GM23338 (cell line): ENCODE data around the gene RICTOR. TPM values are rescaled to one million over a fixed set of nuclear protein-coding genes. Genes with fewer than 3 reads are reported as not detected.
A peak's percentile ranks its signal among the peaks of the same experiment; 100 is the strongest.

ENCODE experiments used
- ATAC-seq: fragments of 200-7000 bp; cut with Tn5 transposase; 3 replicates; pipeline ENCODE4 v1.9.1; 2020
- DNase-seq: peaks from one replicate; pipeline ENCODE4 v3.0.0-alpha.2; 2015; ENCODE audit warnings: low spot score
- H2AFZ ChIP-seq: fragments of 200-600 bp; sonication (generic); 2 replicates; pipeline ENCODE4 v1.8.0; 2016; ENCODE audit warnings: antibody characterized with exemption, mild to moderate bottlenecking, moderate library complexity
- H3F3A ChIP-seq: fragments of 200-600 bp; sonication (generic); replicated peaks from 2 replicates; pipeline ENCODE4 v1.8.0; 2017; ENCODE audit warnings: antibody characterized with exemption, mixed run types, low read depth
- H3K27ac ChIP-seq: fragments of 200-600 bp; sonication (generic); 2 replicates; pipeline ENCODE4 v1.6.1; 2016; ENCODE audit warnings: low read depth
- H3K27me3 ChIP-seq: fragments of 200-600 bp; sonication (generic); 2 replicates; pipeline ENCODE4 v1.8.0; 2016; ENCODE audit warnings: mild to moderate bottlenecking, mixed run types, moderate library complexity; ENCODE audit not compliant: insufficient read depth
- H3K36me3 ChIP-seq: fragments of 200-600 bp; sonication (generic); 2 replicates; pipeline ENCODE4 v1.8.0; 2016; ENCODE audit warnings: mild to moderate bottlenecking; ENCODE audit not compliant: insufficient read depth
- H3K4me1 ChIP-seq: fragments of 200-600 bp; sonication (generic); 2 replicates; pipeline ENCODE4 v1.8.0; 2016; ENCODE audit warnings: mild to moderate bottlenecking, moderate library complexity; ENCODE audit not compliant: insufficient read depth
- H3K4me2 ChIP-seq: fragments of 200-600 bp; sonication (generic); 2 replicates; pipeline ENCODE4 v1.7.1; 2017; ENCODE audit warnings: mixed run types
- H3K4me3 ChIP-seq: fragments of 200-600 bp; sonication (generic); 2 replicates; pipeline ENCODE4 v1.6.1; 2016; ENCODE audit warnings: mixed run types
- H3K79me2 ChIP-seq: fragments of 200-600 bp; sonication (generic); replicated peaks from 2 replicates; pipeline ENCODE4 v1.8.0; 2017; ENCODE audit warnings: mild to moderate bottlenecking; ENCODE audit not compliant: insufficient read depth
- H3K9me2 ChIP-seq: fragments of 200-600 bp; sonication (generic); 2 replicates; pipeline ENCODE4 v1.8.0; 2017; ENCODE audit not compliant: insufficient read depth
- H4K20me1 ChIP-seq: fragments of 200-600 bp; sonication (generic); replicated peaks from 2 replicates; pipeline ENCODE4 v1.8.0; 2017; ENCODE audit warnings: mild to moderate bottlenecking; ENCODE audit not compliant: insufficient read depth
- H3K27ac Mint-ChIP-seq: 2 replicates; pipeline ENCODE4 v1.8.0; 2020; ENCODE audit warnings: inconsistent platforms, mild to moderate bottlenecking, moderate library complexity, mixed read lengths
- H3K27me3 Mint-ChIP-seq: 3 replicates; pipeline ENCODE4 v1.8.0; 2022; ENCODE audit warnings: low read depth, mild to moderate bottlenecking, moderate library complexity, mixed read lengths, inconsistent platforms; ENCODE audit not compliant: insufficient read depth, poor library complexity
- H3K36me3 Mint-ChIP-seq: 3 replicates; pipeline ENCODE4 v1.8.0; 2021; ENCODE audit warnings: low read depth, mild to moderate bottlenecking, inconsistent platforms, moderate library complexity, mixed read lengths
- H3K4me1 Mint-ChIP-seq: 3 replicates; pipeline ENCODE4 v1.8.0; 2020; ENCODE audit warnings: mild to moderate bottlenecking, inconsistent platforms, mixed read lengths
- H3K4me3 Mint-ChIP-seq: 3 replicates; pipeline ENCODE4 v1.8.0; 2021; ENCODE audit warnings: moderate library complexity, mild to moderate bottlenecking, inconsistent platforms, mixed read lengths
- H3K9me3 Mint-ChIP-seq: 3 replicates; pipeline ENCODE4 v1.8.0; 2020; ENCODE audit warnings: moderate library complexity, mild to moderate bottlenecking, inconsistent platforms, mixed read lengths
- EZH2 ChIP-seq: fragments of 200-600 bp; sonication (generic); IDR thresholded peaks from one replicate; pipeline ENCODE4 v1.8.0; 2017; ENCODE audit warnings: antibody characterized with exemption, mild to moderate bottlenecking, low read depth; ENCODE audit not compliant: unreplicated experiment
- NANOG ChIP-seq: IDR thresholded peaks from 2 replicates; pipeline ENCODE4 v1.6.1; 2016; ENCODE audit warnings: antibody characterized with exemption, borderline replicate concordance
- STAT1 ChIP-seq: IDR thresholded peaks from one replicate; pipeline ENCODE4 v1.6.1; 2016; ENCODE audit warnings: antibody characterized with exemption; ENCODE audit not compliant: unreplicated experiment
- ZNF114 ChIP-seq: fragments of 250-450 bp; sonication (Bioruptor Pico); IDR thresholded peaks from 2 replicates; pipeline ENCODE4 v1.5.0; 2020; ENCODE audit warnings: mild to moderate bottlenecking, moderate library complexity
- ZNF462 ChIP-seq: fragments of 250-450 bp; sonication (Bioruptor Pico); IDR thresholded peaks from 2 replicates; pipeline ENCODE4 v1.5.0; 2020; ENCODE audit warnings: mild to moderate bottlenecking, moderate library complexity
- polyA plus RNA-seq: library from polyadenylated mRNA; unstranded; fragments of >200 nt; fragmentation: Nextera tagmentation; extraction: Ambion mirVana; gene quantifications from 2 replicates; pipeline ENCODE4 v1.2.1, GENCODE V29; 2016
- total RNA-seq: library from RNA; depleted of rRNA; stranded (reverse); fragments of >200 nt; shearing (Covaris generic); gene quantifications from 2 replicates; pipeline ENCODE4 v1.2.3, GENCODE V29; 2014
- TF ChIP-seq, protein P1 (sequence below): IDR thresholded peaks from one replicate; pipeline ENCODE4 v1.6.1; 2018; ENCODE audit warnings: antibody characterized with exemption; ENCODE audit not compliant: unreplicated experiment

RICTOR gene
- total and polyA plus RNA-seq, 2 experiments from 2014 or later: 9.9 to 27.4 TPM

DNA sequence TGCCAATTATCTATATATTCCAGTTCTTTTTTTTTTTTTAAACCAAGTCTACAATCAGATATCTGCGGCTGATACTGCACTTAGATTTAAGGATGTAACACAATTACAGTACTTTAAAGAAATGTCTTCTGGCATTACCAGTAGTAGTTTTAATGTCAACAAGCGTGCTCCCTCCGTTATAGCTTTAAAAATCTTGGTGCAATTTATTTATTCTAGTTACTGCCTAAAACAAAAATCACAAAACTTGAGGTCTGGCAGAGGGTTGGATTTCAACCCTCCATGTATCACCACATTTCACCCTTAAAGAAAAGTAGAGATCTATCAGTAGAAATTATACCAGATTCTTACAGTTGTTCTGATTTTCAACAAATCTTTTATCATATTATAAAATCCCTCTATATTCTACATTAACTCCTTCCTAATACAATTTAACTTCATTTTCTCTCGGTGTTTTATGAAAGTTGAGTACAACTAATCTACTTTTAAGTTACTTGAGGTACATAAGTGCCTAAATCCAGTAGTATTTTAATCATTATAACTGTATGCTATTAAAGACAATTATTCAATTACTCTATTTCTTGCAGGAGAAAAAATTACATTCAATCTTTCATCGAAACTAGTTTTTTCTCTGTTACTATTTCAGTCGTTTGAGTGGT lies 2.0 kb upstream of the RICTOR start:
- peak overlapping the region; percentile 93; the same call in 1 of the 2 replicates for H3K4me2 ChIP-seq
- H3K4me1 ChIP-seq: peaks cover 24% of the 10 kb centered on the region
- 0 out of 3 replicates have a peak, but pooled peaks cover 4% of the 10 kb centered on the region for H3K9me3 Mint-ChIP-seq
- peaks cover 21% of the 10 kb centered on the region for H3K79me2 ChIP-seq
- ATAC-seq (no peak), DNase-seq (no peak)
- H3K9me2 ChIP-seq: no peaks in the 10 kb centered on the region
- no peak overlapping the region for H2AFZ ChIP-seq
- H4K20me1 ChIP-seq: no peaks in the 10 kb centered on the region
- H3K27me3 Mint-ChIP-seq: peaks cover 8% of the 10 kb centered on the region
- H3K4me3 Mint-ChIP-seq: peak overlapping the region; percentile 98; the same call in 2 of the 3 replicates
- H3K36me3 ChIP-seq: no peaks in the 10 kb centered on the region
- H3K27ac Mint-ChIP-seq: no peak overlapping the region
- H3K27me3 ChIP-seq: no peaks in the 10 kb centered on the region
- TF ChIP-seq, protein P1, sequence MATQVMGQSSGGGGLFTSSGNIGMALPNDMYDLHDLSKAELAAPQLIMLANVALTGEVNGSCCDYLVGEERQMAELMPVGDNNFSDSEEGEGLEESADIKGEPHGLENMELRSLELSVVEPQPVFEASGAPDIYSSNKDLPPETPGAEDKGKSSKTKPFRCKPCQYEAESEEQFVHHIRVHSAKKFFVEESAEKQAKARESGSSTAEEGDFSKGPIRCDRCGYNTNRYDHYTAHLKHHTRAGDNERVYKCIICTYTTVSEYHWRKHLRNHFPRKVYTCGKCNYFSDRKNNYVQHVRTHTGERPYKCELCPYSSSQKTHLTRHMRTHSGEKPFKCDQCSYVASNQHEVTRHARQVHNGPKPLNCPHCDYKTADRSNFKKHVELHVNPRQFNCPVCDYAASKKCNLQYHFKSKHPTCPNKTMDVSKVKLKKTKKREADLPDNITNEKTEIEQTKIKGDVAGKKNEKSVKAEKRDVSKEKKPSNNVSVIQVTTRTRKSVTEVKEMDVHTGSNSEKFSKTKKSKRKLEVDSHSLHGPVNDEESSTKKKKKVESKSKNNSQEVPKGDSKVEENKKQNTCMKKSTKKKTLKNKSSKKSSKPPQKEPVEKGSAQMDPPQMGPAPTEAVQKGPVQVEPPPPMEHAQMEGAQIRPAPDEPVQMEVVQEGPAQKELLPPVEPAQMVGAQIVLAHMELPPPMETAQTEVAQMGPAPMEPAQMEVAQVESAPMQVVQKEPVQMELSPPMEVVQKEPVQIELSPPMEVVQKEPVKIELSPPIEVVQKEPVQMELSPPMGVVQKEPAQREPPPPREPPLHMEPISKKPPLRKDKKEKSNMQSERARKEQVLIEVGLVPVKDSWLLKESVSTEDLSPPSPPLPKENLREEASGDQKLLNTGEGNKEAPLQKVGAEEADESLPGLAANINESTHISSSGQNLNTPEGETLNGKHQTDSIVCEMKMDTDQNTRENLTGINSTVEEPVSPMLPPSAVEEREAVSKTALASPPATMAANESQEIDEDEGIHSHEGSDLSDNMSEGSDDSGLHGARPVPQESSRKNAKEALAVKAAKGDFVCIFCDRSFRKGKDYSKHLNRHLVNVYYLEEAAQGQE: no peak
- TF ChIP-seq NANOG (no peak), STAT1 (no peak)
- 0 out of 2 replicates have a peak overlapping the region, but pooled peaks have one; percentile 79 for H3K4me3 ChIP-seq
- peaks cover 28% of the 10 kb centered on the region for H3K4me1 Mint-ChIP-seq
- H3F3A ChIP-seq: no peaks in the 10 kb centered on the region
- no peaks in the 10 kb centered on the region; the same call in 2 of the 3 replicates for H3K36me3 Mint-ChIP-seq
- no peak overlapping the region for H3K27ac ChIP-seq

DNA sequence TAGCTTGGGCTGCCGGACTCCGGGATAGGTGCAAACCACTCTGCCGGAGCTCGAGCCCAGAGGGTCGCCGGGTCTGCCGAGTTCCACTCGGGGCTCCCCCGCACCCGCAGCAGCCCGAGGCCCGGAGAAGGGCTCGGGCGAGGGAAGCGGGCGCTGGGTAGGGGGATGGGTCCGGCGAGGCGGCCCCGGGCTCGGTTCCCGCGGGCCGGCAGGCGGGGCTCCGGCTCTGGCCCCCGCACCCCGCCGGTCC lies 507 bp downstream of the RICTOR start:
- TF ChIP-seq STAT1: no peak
- no peak for TF ChIP-seq EZH2
- no peak for TF ChIP-seq ZNF462 (CRISPR knock-in tag)
- no peak for TF ChIP-seq NANOG
- no peak for TF ChIP-seq ZNF114 (CRISPR knock-in tag)
- H3K9me3 Mint-ChIP-seq: 0 out of 3 replicates have a peak, but pooled peaks cover 4% of the 10 kb centered on the region
- peaks cover 6% of the 10 kb centered on the region for H3K27me3 Mint-ChIP-seq
- H3K36me3 ChIP-seq: no peaks in the 10 kb centered on the region
- H3K36me3 Mint-ChIP-seq: no peaks in the 10 kb centered on the region; the same call in 1 of the 3 replicates
- ATAC-seq (peak; percentile 54; the same call in 2 of the 3 replicates), DNase-seq (no peak)
- H3K9me2 ChIP-seq: no peaks in the 10 kb centered on the region
- peaks cover 46% of the 10 kb centered on the region for H3K79me2 ChIP-seq
- H3K27ac ChIP-seq: peak overlapping the region; percentile 97
- peak overlapping the region; percentile 85 for H3K4me2 ChIP-seq
- 0 out of 2 replicates have a peak, but pooled peaks cover 2% of the 10 kb centered on the region for H4K20me1 ChIP-seq
- no peaks in the 10 kb centered on the region for H3F3A ChIP-seq
- H3K27ac Mint-ChIP-seq: peak overlapping the region; percentile 97; the same call in 1 of the 2 replicates
- H2AFZ ChIP-seq: no peak overlapping the region
- H3K4me3 Mint-ChIP-seq: peak overlapping the region; percentile 95
- peaks cover 36% of the 10 kb centered on the region for H3K4me1 ChIP-seq
- H3K27me3 ChIP-seq: no peaks in the 10 kb centered on the region
- peaks cover 36% of the 10 kb centered on the region for H3K4me1 Mint-ChIP-seq
- H3K4me3 ChIP-seq: peak overlapping the region; percentile 79
